GM18867 (cell line): ENCODE measurements around the gene PTPRG.

ENCODE experiments used
- ATAC-seq: cut with Tn5 transposase; IDR thresholded peaks from one replicate; pipeline ENCODE4 v1.9.1; 2021; ENCODE audit warnings: mild to moderate bottlenecking, moderate library complexity; ENCODE audit not compliant: unreplicated experiment

Gene PTPRG

GRCh38 chr3:61945657-61946056, 384.3 kb downstream of the PTPRG start:
- peak; percentile 67 for ATAC-seq

- ATAC-seq = no peak
Observed at GRCh38 chr3:61946570-61947324, 385.4 kb downstream of the PTPRG start.

GRCh38 chr3:61947456-61947855, 386.1 kb downstream of the PTPRG start:
- no peak for ATAC-seq

- no peak for ATAC-seq
Observed at GRCh38 chr3:61948699-61949305, 387.4 kb downstream of the PTPRG start.

GRCh38 chr3:61954097-61954540, 392.7 kb downstream of the PTPRG start:
- no peak for ATAC-seq

- ATAC-seq = no peak
Observed at GRCh38 chr3:61955483-61955882, 394.1 kb downstream of the PTPRG start.

GRCh38 chr3:61956236-61956635, 394.9 kb downstream of the PTPRG start:
- ATAC-seq = no peak

GRCh38 chr3:61957259-61957658, 395.9 kb downstream of the PTPRG start:
- ATAC-seq = no peak

- ATAC-seq = no peak
Observed at GRCh38 chr3:61960976-61961375, 399.6 kb downstream of the PTPRG start.

- no peak for ATAC-seq
Observed at GRCh38 chr3:61961900-61962299, 400.5 kb downstream of the PTPRG start.

GRCh38 chr3:61964566-61964965, 403.2 kb downstream of the PTPRG start:
- ATAC-seq = no peak

- ATAC-seq = no peak
Observed at GRCh38 chr3:61965770-61966131, 404.4 kb downstream of the PTPRG start.

- no peak for ATAC-seq
Observed at GRCh38 chr3:61966200-61966599, 404.8 kb downstream of the PTPRG start.

- no peak for ATAC-seq
Observed at GRCh38 chr3:61967019-61967418, 405.6 kb downstream of the PTPRG start.

- no peak for ATAC-seq
Observed at GRCh38 chr3:61967937-61968336, 406.6 kb downstream of the PTPRG start.

- no peak for ATAC-seq
Observed at GRCh38 chr3:61974662-61975061, 413.3 kb downstream of the PTPRG start.

- no peak for ATAC-seq
Observed at GRCh38 chr3:61975199-61975598, 413.8 kb downstream of the PTPRG start.

GRCh38 chr3:61975936-61976335, 414.6 kb downstream of the PTPRG start:
- no peak for ATAC-seq

GRCh38 chr3:61978460-61979419, 417.4 kb downstream of the PTPRG start:
- no peak for ATAC-seq

- no peak for ATAC-seq
Observed at GRCh38 chr3:61979638-61980037, 418.3 kb downstream of the PTPRG start.

- ATAC-seq = no peak
Observed at GRCh38 chr3:61980041-61980440, 418.7 kb downstream of the PTPRG start.
